Measurements from ENCODE around the gene GNG7. TPM values are rescaled to one million over a fixed set of nuclear protein-coding genes. Genes with fewer than 3 reads are reported as not detected.
A peak's percentile ranks its signal among the peaks of the same experiment; 100 is the strongest.

Gene GNG7
- total RNA-seq, 2 experiments from 2014 or later, result not detected

- peaks cover 16% of the 10 kb centered on the region for H3K27me3 Mint-ChIP-seq
- H3K36me3 Mint-ChIP-seq, result peaks cover 6% of the 10 kb centered on the region
- no peak overlapping the region for H3K4me3 Mint-ChIP-seq
- ATAC-seq (no peak), DNase-seq (no peak)
- peaks cover 11% of the 10 kb centered on the region for H3K9me3 Mint-ChIP-seq (ENCODE audit: low read depth)
- CTCF ChIA-PET, result no interaction called here
- H3K4me1 Mint-ChIP-seq, result peaks cover 7% of the 10 kb centered on the region
- no peak overlapping the region for H3K27ac Mint-ChIP-seq
Measured at GRCh38 chr19:2483484-2484151, 218.9 kb downstream of the GNG7 start.

- Mint-ChIP-seq H3K4me1 (peaks cover 9% of the 10 kb centered on the region), H3K9me3 (ENCODE audit: low read depth) (peaks cover 11% of the 10 kb centered on the region), H3K27me3 (peaks cover 11% of the 10 kb centered on the region), H3K36me3 (peaks cover 11% of the 10 kb centered on the region), H3K4me3 (no peak overlapping the region), H3K27ac (no peak overlapping the region)
- no peak for ATAC-seq
- CTCF ChIA-PET, result no interaction called here
- no peak for DNase-seq
Measured at GRCh38 chr19:2483084-2483483, 219.4 kb downstream of the GNG7 start.

- Mint-ChIP-seq H3K27ac (no peak overlapping the region), H3K4me1 (peaks cover 10% of the 10 kb centered on the region), H3K9me3 (ENCODE audit: low read depth) (peaks cover 11% of the 10 kb centered on the region), H3K36me3 (peaks cover 16% of the 10 kb centered on the region), H3K4me3 (no peak overlapping the region), H3K27me3 (peaks cover 5% of the 10 kb centered on the region)
- ATAC-seq (no peak), DNase-seq (no peak)
- CTCF ChIA-PET, result no interaction called here
Measured at GRCh38 chr19:2482354-2483038, 220.0 kb downstream of the GNG7 start.

- CTCF ChIA-PET, result no interaction called here
- ATAC-seq, result no peak
- H3K4me3 Mint-ChIP-seq, result no peak overlapping the region
Measured at GRCh38 chr19:2481466-2481865, 221.0 kb downstream of the GNG7 start.

GRCh38 chr19:2479556-2480194, 222.8 kb downstream of the GNG7 start:
- CTCF ChIA-PET, result interaction anchor here (1.0 to 6.2 kb wide), 6 partner anchors 18 to 157 kb away, joined by 3 to 257 read pairs (median 4); no protein-coding TSS in a partner anchor

More at GRCh38 chr19:2481466-2481865, 221.0 kb downstream of the GNG7 start:
- Mint-ChIP-seq H3K36me3 (peaks cover 26% of the 10 kb centered on the region), H3K27me3 (no peaks in the 10 kb centered on the region), H3K9me3 (ENCODE audit: low read depth) (peaks cover 11% of the 10 kb centered on the region), H3K27ac (no peak overlapping the region), H3K4me1 (peaks cover 10% of the 10 kb centered on the region)
- DNase-seq, result no peak

GRCh38 chr19:2478756-2479555, 223.5 kb downstream of the GNG7 start:
- DNase-seq (peak; percentile 83), ATAC-seq (peak; percentile 11)
- H3K4me1 Mint-ChIP-seq, result peaks cover 21% of the 10 kb centered on the region
- CTCF ChIA-PET, result interaction anchor here (0.7 to 6.2 kb wide), 13 partner anchors 16 to 161 kb away, joined by 3 to 257 read pairs (median 4); no protein-coding TSS in a partner anchor
- peak overlapping the region; percentile 91 for H3K27ac Mint-ChIP-seq
- H3K4me3 Mint-ChIP-seq, result peak overlapping the region; percentile 100
- peaks cover 11% of the 10 kb centered on the region for H3K9me3 Mint-ChIP-seq (ENCODE audit: low read depth)
- peaks cover 28% of the 10 kb centered on the region for H3K36me3 Mint-ChIP-seq
- H3K27me3 Mint-ChIP-seq, result no peaks in the 10 kb centered on the region

More at GRCh38 chr19:2479556-2480194, 222.8 kb downstream of the GNG7 start:
- H3K27ac Mint-ChIP-seq, result peak overlapping the region; percentile 49
- H3K4me1 Mint-ChIP-seq, result peaks cover 17% of the 10 kb centered on the region
- no peak for ATAC-seq
- H3K27me3 Mint-ChIP-seq, result no peaks in the 10 kb centered on the region
- H3K9me3 Mint-ChIP-seq (ENCODE audit: low read depth), result peaks cover 11% of the 10 kb centered on the region
- peaks cover 28% of the 10 kb centered on the region for H3K36me3 Mint-ChIP-seq
- DNase-seq, result no peak
- H3K4me3 Mint-ChIP-seq, result peak overlapping the region; percentile 100

- Mint-ChIP-seq H3K36me3 (peaks cover 27% of the 10 kb centered on the region), H3K9me3 (ENCODE audit: low read depth) (peaks cover 9% of the 10 kb centered on the region), H3K27ac (peak overlapping the region; percentile 91), H3K27me3 (no peaks in the 10 kb centered on the region), H3K4me3 (peak overlapping the region; percentile 100), H3K4me1 (peaks cover 21% of the 10 kb centered on the region)
- ATAC-seq (peak; percentile 4), DNase-seq (peak; percentile 81)
- CTCF ChIA-PET, result interaction anchor here (0.6 to 6.2 kb wide), 19 partner anchors 12 to 162 kb away, joined by 3 to 257 read pairs (median 4); no protein-coding TSS in a partner anchor
Measured at GRCh38 chr19:2478278-2478755, 224.2 kb downstream of the GNG7 start.

- peak; percentile 72 for DNase-seq
- H3K9me3 Mint-ChIP-seq (ENCODE audit: low read depth), result peaks cover 4% of the 10 kb centered on the region
- H3K27ac Mint-ChIP-seq, result peak overlapping the region; percentile 91
- ATAC-seq, result peak; percentile 7
- H3K4me1 Mint-ChIP-seq, result peaks cover 21% of the 10 kb centered on the region
- peak overlapping the region; percentile 100 for H3K4me3 Mint-ChIP-seq
- CTCF ChIA-PET, result interaction anchor here (0.6 to 6.2 kb wide), 20 partner anchors 10 to 163 kb away, joined by 3 to 257 read pairs (median 4); no protein-coding TSS in a partner anchor
- peaks cover 1% of the 10 kb centered on the region for H3K27me3 Mint-ChIP-seq
- H3K36me3 Mint-ChIP-seq, result peaks cover 24% of the 10 kb centered on the region
Measured at GRCh38 chr19:2477732-2478191, 224.7 kb downstream of the GNG7 start.

GRCh38 chr19:2477141-2477710, 225.3 kb downstream of the GNG7 start:
- H3K4me3 Mint-ChIP-seq, result peak overlapping the region; percentile 100
- no peaks in the 10 kb centered on the region for H3K9me3 Mint-ChIP-seq (ENCODE audit: low read depth)
- CTCF ChIA-PET, result interaction anchor here (0.6 to 6.2 kb wide), 19 partner anchors 9 to 185 kb away, joined by 3 to 257 read pairs (median 6); no protein-coding TSS in a partner anchor
- peak; percentile 66 for DNase-seq
- H3K36me3 Mint-ChIP-seq, result peaks cover 24% of the 10 kb centered on the region
- H3K27ac Mint-ChIP-seq, result peak overlapping the region; percentile 91
- peaks cover 21% of the 10 kb centered on the region for H3K4me1 Mint-ChIP-seq
- H3K27me3 Mint-ChIP-seq, result peaks cover 3% of the 10 kb centered on the region
- peak; percentile 3 for ATAC-seq

GRCh38 chr19:2476451-2477140, 225.9 kb downstream of the GNG7 start:
- Mint-ChIP-seq H3K27ac (peak overlapping the region; percentile 91), H3K4me3 (peak overlapping the region; percentile 100), H3K9me3 (ENCODE audit: low read depth) (no peaks in the 10 kb centered on the region), H3K36me3 (peaks cover 24% of the 10 kb centered on the region), H3K4me1 (peaks cover 21% of the 10 kb centered on the region), H3K27me3 (peaks cover 3% of the 10 kb centered on the region)
- DNase-seq, result peak; percentile 80
- peak; percentile 13 for ATAC-seq
- CTCF ChIA-PET, result interaction anchor here (0.7 to 6.2 kb wide), 22 partner anchors 12 to 185 kb away, joined by 3 to 257 read pairs (median 4); partner anchors contain the start of gene LMNB2

GRCh38 chr19:2475702-2476450, 226.6 kb downstream of the GNG7 start, which contains the start of gene GADD45B:
Gene GADD45B, plus strand, starts transcription at chr19:2476127. Its CDS starts 232 bp downstream, at chr19:2476359.
- Mint-ChIP-seq H3K27me3 (peaks cover 3% of the 10 kb centered on the region), H3K36me3 (peaks cover 24% of the 10 kb centered on the region), H3K9me3 (ENCODE audit: low read depth) (no peaks in the 10 kb centered on the region), H3K4me3 (peak within 1 kb of the TSS; percentile 100), H3K27ac (peak within 1 kb of the TSS; percentile 91), H3K4me1 (peaks cover 21% of the 10 kb centered on the region)
- DNase-seq (peak; percentile 97), ATAC-seq (peak; percentile 57)
- CTCF ChIA-PET, result interaction anchor here (0.8 to 6.2 kb wide), 19 partner anchors 11 to 161 kb away, joined by 3 to 257 read pairs (median 5); partner anchors contain the start of gene LMNB2
